HG03457 (cell line): ENCODE results near the gene HDAC4.

ENCODE experiments used
- ATAC-seq: cut with Tn5 transposase; IDR thresholded peaks from one replicate; pipeline ENCODE4 v1.9.1; 2021; ENCODE audit warnings: moderate number of reproducible peaks; ENCODE audit not compliant: unreplicated experiment

The HDAC4 gene

GRCh38 chr2:239148495-239149200 is 252.2 kb downstream of the HDAC4 start:
- no peak for ATAC-seq

DNA sequence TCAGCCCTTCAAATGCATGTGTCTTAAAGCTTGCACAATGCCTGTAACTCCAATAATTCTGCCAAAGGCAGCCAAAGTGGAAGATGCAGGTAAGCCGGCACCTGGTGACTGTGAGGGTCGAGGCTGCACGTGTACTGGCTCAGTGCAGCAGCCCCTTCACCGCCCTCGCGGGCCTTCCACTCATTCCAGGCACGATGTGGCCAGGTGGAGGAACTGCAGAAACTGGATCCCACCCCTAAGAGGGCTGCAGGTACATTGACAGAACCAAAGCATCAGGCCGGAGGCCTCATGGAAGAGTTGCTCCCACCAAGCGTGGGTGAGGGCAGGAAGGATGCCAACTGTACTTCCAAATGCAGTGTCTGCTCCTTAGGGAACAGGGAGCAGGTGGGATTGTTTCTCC is 253.4 kb downstream of the HDAC4 start:
- ATAC-seq = no peak

DNA sequence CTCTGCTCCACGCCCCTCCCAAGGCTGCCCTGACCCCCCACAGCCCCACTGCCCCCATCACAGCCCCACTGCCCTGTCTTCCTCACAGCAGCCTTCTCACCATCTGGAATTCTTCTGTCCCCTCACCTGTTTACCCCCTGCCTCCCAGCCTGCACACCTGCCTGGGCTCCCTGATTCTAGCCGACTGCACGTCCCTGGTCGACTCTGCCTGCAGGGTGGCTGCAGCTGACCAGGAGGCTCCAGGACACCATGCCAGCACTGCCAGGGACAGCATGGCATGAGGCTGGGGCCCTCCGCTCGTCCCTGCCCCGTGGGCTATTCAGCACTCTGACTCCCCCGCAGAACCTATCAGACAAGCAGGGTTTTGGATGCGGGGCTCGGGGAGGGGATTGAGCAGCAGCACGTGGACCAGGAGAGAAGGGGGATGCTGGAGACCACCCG is 254.1 kb downstream of the HDAC4 start:
- no peak for ATAC-seq

DNA sequence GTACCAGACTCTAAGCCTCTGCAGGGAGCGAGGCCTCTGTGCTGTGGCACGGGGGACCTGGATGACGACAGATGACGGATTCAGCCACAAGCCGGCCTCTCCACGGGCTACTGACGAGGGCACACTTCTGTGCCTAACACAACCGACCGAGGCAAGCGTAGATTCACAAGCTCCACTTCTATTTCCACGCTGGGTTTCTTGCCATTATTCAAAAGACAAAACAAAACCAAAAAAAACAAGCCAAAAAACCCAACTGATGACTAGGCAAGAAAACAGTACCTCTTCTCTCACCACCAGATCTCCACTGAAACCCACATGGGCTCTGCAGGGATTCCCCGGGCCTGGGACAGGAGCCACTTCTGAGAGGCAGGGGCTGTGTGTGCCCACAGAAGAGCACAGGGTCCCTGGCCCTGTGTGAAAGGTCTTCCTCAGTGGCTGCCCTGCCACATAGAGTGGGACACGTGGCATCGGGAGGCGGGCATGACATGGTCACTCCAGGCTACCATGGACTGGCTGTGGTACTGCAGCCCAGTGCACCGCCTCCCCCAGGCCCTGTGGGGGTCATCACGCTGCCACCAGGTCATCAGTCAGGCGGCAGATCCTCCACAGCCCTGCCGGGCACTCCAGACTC is 254.7 kb downstream of the HDAC4 start:
- ATAC-seq = no peak

- ATAC-seq = no peak
Measured at GRCh38 chr2:239145601-239146000, 255.2 kb downstream of the HDAC4 start.

DNA sequence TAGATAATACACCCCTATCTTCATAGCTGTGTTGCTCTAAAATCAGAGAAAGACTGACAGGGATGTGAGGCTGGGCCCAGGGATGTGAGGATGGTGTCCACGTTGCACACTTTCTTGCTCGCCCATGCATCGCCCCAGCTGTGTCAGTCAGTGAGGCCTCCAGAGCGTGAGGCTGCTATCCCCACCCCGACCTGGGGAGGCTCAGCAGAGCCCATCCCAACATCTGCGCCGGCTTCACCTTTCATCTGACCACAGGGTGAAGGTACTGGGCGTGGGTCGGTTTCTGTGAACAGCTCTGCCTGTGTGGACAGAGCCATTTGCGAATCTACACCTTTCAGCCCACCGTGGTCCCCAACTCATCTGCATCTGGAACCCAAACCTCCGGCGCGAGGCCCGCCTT is 255.7 kb downstream of the HDAC4 start:
- ATAC-seq = no peak

DNA sequence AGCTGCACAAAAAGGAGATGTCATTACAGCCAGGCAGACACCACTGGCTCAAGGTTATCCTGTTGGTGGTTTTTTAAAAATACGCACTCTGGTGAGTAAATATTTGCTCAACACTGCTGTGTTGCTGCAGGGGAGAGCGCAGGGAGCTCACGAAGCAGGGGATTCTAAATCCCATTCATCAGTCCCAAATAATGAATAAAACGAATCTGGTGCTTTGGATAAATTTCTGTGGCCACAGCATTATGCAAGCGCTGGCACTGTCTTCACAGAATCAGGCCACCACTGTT is 256.2 kb downstream of the HDAC4 start:
- ATAC-seq = no peak

DNA sequence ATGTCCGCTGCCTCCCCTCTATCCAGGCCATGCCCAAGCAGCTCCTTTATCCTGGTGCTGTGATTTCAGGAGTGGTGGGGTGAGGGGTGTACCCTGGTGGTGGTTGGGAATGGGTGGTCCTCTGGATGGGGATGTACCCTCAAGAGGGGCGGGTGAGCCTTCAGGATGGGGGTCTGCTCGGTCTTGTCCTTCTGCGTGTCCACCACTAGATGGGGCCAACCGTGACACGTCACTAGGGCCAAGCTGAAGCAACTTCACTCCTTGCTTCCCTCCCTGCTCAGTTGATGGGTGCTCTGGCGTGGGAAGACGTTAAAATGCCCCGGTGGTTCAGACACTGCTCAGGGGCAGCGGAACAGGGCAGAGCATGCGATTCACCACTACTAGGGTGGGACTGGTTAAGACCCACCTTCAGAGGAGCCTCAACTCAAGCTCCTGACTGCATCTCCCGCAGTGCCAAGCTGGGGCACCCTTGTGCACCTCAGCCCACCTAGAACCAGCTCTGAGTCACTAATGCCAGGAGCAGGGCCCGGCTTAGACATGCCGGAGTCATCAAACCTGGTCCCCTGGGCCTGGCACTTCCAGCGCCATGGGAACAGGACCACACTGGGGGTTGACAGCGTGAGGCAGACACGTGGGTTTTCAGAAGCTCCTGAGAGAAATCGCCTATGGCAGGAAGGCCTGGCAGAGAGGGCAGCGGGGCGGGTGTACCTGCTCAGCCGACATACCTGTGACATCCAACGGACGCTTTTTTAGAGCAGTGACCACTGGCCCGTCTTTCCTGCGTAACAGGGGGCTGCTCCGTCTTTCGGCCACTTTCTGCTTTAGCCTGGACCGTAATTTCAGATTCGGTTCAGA is 256.7 kb downstream of the HDAC4 start:
- no peak for ATAC-seq

DNA sequence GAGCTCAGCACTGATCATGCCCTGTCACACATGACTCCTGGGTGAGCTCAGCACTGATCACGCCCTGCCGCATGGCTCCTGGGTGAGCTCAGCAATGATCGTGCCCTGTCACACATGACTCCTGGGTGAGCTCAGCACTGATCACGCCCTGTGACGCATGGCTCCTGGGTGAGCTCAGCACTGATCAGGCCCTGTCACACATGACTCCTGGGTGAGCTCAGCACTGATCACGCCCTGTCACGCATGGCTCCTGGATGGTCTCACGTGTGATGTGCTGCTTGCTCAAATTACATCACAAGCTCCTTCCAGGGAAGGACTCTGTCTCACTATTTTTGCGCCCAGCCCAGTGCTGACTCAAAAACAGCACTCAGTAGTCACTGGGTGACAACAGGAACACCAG is 258.0 kb downstream of the HDAC4 start:
- no peak for ATAC-seq

DNA sequence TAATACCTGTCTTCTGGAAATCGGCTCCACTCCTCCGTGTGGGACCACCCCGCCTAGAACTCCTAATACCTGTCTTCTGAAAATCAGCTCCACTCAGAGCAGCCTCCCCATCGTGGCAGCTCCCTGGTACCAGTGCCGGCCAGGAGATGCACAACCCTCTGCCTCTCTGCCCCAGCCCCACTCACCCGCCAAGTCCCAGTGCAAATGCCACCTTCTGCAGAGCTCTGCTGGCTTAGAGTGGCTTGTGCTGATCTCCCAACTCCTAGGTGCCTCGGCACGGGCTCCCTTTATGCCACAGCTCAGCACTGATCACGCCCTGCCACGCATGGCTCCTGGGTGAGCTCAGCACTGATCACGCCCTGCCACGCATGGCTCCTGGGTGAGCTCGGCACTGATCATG is 258.5 kb downstream of the HDAC4 start:
- no peak for ATAC-seq

DNA sequence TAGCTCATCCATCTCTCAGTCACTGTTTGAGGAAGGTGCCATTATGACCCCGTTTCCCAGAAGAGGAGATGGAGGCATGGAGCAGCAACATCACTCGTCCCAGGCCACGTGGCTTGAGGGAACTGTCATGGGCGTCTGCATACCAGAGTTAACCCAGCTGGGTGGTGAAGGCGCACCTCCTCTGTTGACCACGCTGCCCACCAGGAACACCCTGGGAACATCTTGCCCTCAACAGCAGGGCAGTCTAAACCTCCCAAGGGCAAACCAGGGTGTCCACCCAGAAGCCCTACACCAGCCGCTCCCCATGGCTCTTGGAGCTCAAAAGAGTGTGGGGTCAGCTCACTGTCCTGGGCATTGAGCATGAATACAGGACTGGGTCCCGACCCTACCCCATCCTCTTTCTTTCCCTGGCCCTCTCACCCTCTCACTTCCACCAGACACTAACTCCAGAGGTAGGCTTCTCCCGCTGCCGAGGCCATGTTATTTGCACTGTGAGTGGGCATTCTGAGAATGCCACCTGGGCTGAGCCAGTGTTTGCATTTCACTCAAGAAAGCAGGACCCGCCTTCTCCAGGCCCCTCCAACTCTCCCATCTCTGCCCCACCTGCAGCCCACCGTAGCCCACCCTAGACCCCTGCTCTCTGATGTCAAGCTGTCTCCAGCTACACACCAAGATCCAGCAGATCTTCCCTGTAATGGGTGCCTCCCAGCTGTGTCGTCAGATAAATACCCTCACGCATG is 259.6 kb downstream of the HDAC4 start:
- ATAC-seq = no peak

GRCh38 chr2:239140346-239141020 is 260.3 kb downstream of the HDAC4 start:
- no peak for ATAC-seq

- no peak for ATAC-seq
Measured at GRCh38 chr2:239139566-239139965, 261.3 kb downstream of the HDAC4 start.

GRCh38 chr2:239139101-239139500 is 261.7 kb downstream of the HDAC4 start:
- ATAC-seq = no peak

DNA sequence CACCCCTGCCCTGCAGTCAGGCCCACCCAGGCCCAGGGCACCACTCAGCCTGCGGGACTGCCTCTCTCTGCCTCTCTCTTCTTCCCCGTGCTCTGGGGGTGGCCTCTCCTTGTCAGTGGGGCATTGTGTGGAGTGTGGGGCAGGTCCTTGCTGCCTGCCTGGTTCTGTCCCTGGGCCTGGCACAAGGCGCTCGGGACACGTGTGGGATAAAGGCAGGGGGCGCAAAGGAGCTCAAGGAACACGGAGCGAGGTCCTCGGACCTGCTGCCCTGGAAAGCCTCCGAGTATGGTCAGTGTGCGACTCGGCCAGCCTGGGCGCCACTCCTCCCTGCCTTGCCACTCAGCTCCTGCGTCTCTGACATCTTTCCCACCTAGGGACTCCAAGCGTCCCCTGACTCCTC is 262.2 kb downstream of the HDAC4 start:
- ATAC-seq = no peak

GRCh38 chr2:239137898-239138283 is 262.9 kb downstream of the HDAC4 start:
- ATAC-seq = no peak

DNA sequence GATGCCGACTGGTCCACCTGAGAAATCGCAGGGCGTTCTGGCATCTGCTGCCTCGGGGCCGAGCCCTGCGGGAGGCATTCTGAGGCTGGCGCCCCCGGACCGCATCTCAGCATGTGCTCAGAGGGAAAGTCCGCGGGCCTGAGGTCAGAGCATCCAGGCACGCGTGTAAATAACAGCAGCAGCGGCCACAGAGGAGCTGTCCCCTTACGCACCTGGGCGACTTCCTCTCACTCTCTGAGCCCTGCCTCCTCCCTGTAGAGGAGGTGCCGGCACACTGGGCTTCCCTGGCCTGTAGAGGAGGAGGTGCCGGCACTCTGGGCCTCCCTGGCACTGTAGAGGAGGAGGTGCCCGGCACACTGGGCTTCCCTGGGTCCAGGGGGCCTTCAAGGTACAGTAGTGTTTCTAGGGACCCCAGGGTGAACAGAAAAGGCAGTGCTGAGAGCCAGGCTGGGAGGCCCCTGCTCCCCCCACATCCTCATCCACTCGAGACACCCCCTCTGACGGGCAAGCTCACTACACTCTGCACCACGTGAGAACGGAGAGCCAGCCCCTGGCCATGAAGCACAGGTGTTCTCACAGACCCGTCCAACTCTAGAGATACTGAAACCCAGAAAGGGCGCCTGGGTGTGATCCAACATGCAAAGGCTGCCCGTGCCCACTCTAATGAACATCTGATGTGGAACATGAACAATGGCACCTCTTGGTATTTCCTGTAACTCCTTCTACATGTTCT is 263.5 kb downstream of the HDAC4 start:
- ATAC-seq = no peak

- no peak for ATAC-seq
Measured at GRCh38 chr2:239136762-239137161, 264.1 kb downstream of the HDAC4 start.

- ATAC-seq = no peak
Measured at GRCh38 chr2:239136203-239136602, 264.6 kb downstream of the HDAC4 start.

GRCh38 chr2:239135531-239135930 is 265.3 kb downstream of the HDAC4 start:
- no peak for ATAC-seq
